LHCN-M2 (cell line): Measurements from ENCODE around the gene LSM5. TPM values are rescaled to one million over a fixed set of nuclear protein-coding genes. Genes with fewer than 3 reads are reported as not detected.
"Not testable (repeated sequence)": the region's sequence is repeated elsewhere in the genome, so short reads cannot be mapped to it uniquely, and the experiment has no call there.

ENCODE experiments used
- DNase-seq: peaks from one replicate; pipeline ENCODE4 v3.0.0-alpha.2; 2012; ENCODE audit warnings: low read depth
- total RNA-seq: library from RNA; depleted of rRNA; stranded (reverse); fragments of >200 nt; gene quantifications from 2 replicates; pipeline ENCODE4 v1.2.3, GENCODE V29; 2014

LSM5 gene
- total RNA-seq, 1 experiment from 2014 or later, result 75.4 TPM

GRCh38 chr7:32506266-32507054 lies 16.3 kb upstream of the LSM5 start:
- DNase-seq, result peak; percentile 97

DNA sequence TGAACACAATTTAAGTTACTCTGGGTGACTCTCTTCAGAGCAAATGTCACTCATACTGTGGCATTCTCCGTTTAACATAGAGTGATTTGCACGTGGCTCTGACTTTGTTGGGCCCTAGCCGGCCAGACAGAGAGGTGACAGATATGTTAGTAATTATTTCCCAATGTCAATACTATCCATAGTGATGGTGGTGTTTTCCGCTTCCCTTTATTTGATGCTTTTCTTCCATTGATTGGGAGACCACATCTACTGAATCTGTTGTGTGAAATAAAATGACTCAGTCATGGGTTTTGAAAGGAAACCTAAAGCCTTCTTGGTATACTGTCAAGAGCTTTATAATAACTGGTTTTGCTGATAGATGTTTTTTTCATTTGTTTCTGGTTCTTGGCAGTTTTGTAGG lies 12.5 kb upstream of the LSM5 start:
- no peak for DNase-seq

DNA sequence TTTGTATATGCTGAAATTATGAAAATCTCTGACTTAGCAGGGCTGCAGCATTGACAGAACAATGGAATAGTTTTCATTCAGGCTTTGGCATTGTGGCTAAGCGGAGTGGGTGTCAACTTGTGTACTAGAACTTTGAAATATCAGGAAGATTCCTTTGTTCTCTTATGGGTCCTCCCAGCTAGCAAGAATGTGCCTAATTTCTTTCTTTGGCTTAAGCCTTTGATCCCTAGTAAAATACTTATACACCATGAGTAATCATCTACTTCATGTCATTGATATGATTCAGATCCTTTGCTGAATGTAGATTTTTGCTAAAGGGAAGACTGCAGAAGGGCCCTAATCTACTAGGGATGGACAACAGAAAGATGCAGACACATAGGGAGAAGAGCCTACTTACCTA lies 11.3 kb upstream of the LSM5 start:
- peak; percentile 94 for DNase-seq

DNA sequence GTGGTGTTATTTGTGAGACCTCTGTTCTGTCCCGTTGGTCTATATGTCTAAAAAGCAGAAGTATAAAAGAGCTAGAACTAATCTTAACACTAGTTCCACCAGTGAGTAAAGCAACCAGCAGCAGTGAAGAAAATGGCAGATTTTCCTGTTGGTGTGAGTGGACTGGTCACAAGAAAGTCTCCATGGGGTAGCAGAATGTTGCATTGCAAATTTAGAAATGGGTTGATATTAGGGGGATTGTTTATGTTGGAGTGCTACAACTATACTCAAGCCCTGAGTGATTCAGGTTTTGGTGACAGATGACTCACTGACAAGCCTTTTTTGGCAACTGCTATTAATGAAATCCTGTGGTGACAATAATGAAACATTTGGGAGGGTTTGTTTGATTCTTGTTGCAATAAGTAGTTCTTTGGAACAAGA lies 10.8 kb upstream of the LSM5 start:
- DNase-seq, result peak; percentile 87

GRCh38 chr7:32500216-32500615 lies 10.0 kb upstream of the LSM5 start:
- not testable (repeated sequence) for DNase-seq

- not testable (repeated sequence) for DNase-seq
These were observed 9.6 kb upstream of the LSM5 start for GRCh38 chr7:32499755-32500154.

DNA sequence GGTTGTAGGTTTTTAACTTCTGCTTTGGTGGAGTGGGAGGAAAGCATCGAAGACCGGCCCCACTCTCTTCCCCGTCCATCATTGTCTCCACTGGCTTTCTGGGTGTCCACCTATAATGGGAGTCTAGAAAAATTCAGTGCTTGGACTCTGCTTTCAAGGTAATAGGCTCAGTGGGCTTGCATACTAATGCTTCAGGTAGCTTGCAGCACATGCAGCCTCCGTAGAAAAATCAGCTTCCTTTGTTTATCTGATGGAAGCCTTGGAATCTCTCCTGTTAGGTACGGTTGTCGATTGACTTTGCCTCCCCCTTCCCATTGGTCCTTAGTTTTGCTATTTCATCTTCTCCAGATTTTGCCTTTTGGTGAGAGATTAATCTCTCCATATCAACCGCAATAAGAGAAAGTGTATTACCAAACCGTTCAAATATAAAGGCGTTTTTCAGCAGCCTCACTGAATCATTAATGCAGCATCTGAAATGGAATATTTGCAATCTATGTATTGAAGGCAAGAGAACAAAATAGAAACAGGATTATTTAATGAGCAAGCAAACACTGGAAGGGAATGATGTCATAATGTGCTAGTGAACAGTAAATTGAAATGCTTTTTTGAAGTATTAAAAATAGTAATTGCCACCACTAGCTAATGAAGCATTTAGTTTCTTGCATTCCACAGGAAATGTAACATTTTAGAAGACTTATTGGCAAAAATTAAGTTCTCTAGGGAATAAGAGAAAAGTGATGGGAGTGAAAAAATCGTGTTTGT lies 6.1 kb upstream of the LSM5 start:
- peak; percentile 18 for DNase-seq

DNA sequence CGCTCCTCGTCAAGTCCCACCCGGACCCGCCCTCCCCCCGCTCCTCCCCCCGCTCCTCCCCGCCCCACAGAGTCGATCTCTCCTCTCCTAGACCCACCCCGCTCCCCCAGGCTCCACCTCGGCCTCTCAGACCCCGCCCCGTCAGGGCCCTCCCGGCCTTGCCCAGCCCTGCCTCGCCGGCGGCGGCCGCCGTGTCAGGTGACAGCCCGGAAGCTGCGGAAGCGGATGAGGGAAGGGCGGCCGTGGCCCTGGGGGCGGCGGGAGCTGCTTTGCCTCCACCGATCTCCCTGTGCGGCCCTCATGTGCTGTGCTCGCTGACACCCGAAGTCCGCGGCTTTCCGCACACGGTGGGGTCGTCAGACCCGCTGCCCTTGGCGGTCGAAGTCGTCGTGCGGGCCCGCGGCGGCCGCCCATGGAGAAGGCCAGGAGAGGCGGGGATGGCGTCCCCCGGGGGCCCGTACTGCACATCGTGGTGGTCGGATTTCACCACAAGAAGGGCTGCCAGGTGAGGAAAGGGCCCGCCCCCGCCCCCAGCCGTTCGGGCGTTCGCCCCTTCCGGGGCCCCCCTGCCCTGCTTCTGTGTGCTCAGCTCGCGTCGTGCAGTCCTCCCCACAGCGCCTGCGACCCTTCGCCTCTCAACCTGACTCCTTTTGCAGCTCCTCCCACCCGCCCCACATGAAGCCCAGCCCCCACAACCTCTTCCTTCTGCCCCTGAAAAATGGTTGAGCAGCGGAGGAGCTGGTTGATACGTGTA lies 5.3 kb upstream of the LSM5 start, which contains the start of gene AVL9:
Gene AVL9, plus strand, starts transcription at position 192 of the 754 bp plus-strand sequence. Its CDS starts 221 bp downstream, at position 413.
- peak; percentile 97 for DNase-seq

GRCh38 chr7:32494946-32495297 lies 4.7 kb upstream of the LSM5 start:
- no peak for DNase-seq

GRCh38 chr7:32489788-32490126 lies 423 bp downstream of the LSM5 start:
- no peak for DNase-seq

DNA sequence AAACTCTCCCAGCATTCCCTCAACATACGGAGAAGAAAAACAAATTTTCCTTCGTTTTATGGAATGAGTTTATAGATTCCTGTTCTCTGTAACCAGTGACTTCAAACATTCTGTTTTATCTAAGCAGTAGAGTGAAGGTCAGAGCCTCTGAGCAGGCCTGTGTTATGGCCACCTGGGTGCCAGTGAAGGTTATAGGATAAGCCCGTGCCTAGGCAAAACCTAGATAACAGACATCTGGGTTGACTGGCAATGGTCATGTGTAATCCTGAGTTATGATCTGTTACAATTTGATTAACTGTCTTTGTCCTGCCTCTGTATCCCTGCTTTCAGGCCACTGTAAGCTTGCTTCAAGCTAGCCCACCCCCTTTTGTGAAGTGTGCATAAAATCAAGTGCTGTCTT lies 8.3 kb downstream of the LSM5 start:
- no peak for DNase-seq

GRCh38 chr7:32481176-32481575 lies 9.0 kb downstream of the LSM5 start:
- no peak for DNase-seq

- peak; percentile 65 for DNase-seq
These were observed 10.5 kb downstream of the LSM5 start for GRCh38 chr7:32479574-32480200.

GRCh38 chr7:32477649-32477980 lies 12.6 kb downstream of the LSM5 start:
- DNase-seq, result peak; percentile 26

DNA sequence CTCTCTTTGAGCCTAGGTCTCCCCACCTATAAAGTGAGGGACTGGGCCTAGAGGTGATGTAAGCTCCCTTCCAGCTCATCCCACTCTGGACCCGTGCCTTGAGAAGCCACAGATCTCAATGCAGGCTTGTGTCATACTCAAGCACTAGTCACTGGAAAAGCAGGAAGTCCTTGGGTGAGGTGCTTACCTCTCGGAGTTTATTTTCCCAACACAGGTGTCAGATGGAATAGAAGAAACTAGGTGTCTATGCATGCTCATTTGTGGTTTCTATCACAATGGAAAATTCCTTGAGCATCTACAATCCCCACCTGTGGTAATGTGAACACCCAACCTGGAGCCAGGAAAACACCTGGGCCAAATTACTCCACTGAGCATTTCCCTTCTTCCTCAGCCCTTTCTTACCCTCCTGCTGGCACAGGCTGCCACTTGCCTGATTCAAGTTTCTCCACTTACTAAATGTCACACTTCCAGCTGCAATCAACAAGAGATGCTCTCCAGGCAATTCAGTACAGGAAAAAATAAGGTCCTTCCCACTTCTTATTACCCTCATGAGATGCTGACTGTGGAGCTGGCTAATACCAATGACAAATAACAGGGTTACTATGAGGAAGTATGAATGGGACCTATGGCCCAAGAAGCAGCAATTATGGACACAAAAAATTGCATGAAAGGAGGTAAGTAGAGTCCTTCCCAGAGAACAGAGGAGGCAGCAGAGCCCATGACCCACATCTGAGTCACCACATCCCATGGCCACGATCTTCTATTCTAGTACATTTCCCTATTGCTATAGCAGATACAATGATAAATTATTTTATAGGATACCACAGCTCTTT lies 13.1 kb downstream of the LSM5 start:
- DNase-seq, result peak; percentile 21

- DNase-seq, result no peak
These were observed 16.2 kb downstream of the LSM5 start for GRCh38 chr7:32474008-32474407.

DNA sequence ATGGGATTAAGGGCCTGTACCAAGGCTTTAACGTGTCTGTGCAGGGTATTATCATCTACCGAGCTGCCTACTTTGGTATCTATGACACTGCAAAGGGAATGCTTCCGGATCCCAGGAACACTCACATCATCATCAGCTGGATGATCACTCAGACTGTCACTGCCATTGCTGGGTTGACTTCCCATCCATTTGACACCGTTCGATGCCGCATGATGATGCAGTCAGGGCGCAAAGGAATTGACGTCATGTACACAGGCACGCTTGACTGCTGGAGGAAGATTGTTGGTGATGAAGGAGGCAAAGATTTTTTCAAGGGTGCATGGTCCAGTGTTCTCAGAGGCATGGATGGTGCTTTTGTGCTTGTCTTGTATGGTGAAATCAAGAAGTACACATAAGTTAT lies 18.2 kb downstream of the LSM5 start:
- no peak for DNase-seq

- no peak for DNase-seq
These were observed 19.3 kb downstream of the LSM5 start for GRCh38 chr7:32470871-32471270.

GRCh38 chr7:32470004-32470403 lies 20.2 kb downstream of the LSM5 start:
- not testable (repeated sequence) for DNase-seq

- DNase-seq, result not testable (repeated sequence)
These were observed 25.4 kb downstream of the LSM5 start for GRCh38 chr7:32464641-32465416.
